Adipocyte (in vitro differentiated cells): Measurements from ENCODE around the gene GLYATL1.

Experiments used
- DNase-seq: peaks from one replicate; pipeline ENCODE4 v3.0.0-alpha.2; 2015; ENCODE audit warnings: low read depth
- H3K27me3 ChIP-seq: replicated peaks from 2 replicates; pipeline ENCODE4 v1.7.0; 2013; ENCODE audit warnings: mild to moderate bottlenecking, low read length, moderate library complexity; ENCODE audit not compliant: control insufficient read depth, insufficient read depth
- H3K36me3 ChIP-seq: 2 replicates; pipeline ENCODE4 v1.7.0; 2013; ENCODE audit warnings: low read length, mild to moderate bottlenecking, moderate library complexity; ENCODE audit not compliant: control insufficient read depth, insufficient read depth, severe bottlenecking
- H3K4me1 ChIP-seq: 2 replicates; pipeline ENCODE4 v1.7.0; 2013; ENCODE audit warnings: mild to moderate bottlenecking, low read length, moderate library complexity; ENCODE audit not compliant: control insufficient read depth, insufficient read depth
- H3K4me3 ChIP-seq: 2 replicates; pipeline ENCODE4 v1.7.0; 2013; ENCODE audit warnings: mild to moderate bottlenecking, low read length, moderate library complexity
- H3K9ac ChIP-seq: 2 replicates; pipeline ENCODE4 v1.7.0; 2013; ENCODE audit warnings: mild to moderate bottlenecking, low read length, moderate library complexity
- H3K9me3 ChIP-seq: 2 replicates; pipeline ENCODE4 v1.7.0; 2013; ENCODE audit warnings: mild to moderate bottlenecking, low read length, moderate library complexity; ENCODE audit not compliant: control insufficient read depth

GLYATL1 gene

GRCh38 chr11:58957922-58958321 lies 18.6 kb downstream of the GLYATL1 start:
- Histone ChIP-seq H3K9me3 (no peaks in the 10 kb centered on the region), H3K36me3 (no peaks in the 10 kb centered on the region), H3K9ac (no peak overlapping the region), H3K4me3 (no peak overlapping the region), H3K4me1 (no peaks in the 10 kb centered on the region), H3K27me3 (peaks cover 13% of the 10 kb centered on the region)
- DNase-seq: no peak

GRCh38 chr11:58958500-58958899 lies 19.2 kb downstream of the GLYATL1 start:
- Histone ChIP-seq H3K9me3 (no peaks in the 10 kb centered on the region), H3K27me3 (peaks cover 19% of the 10 kb centered on the region), H3K9ac (no peak overlapping the region), H3K4me3 (no peak overlapping the region), H3K4me1 (peaks cover 4% of the 10 kb centered on the region), H3K36me3 (no peaks in the 10 kb centered on the region)
- DNase-seq: peak; percentile 21

GRCh38 chr11:58963551-58964104 lies 24.3 kb downstream of the GLYATL1 start:
- H3K4me3 ChIP-seq: peak overlapping the region; percentile 77
- H3K36me3 ChIP-seq: no peaks in the 10 kb centered on the region
- H3K9ac ChIP-seq: no peak overlapping the region
- DNase-seq: peak; percentile 20
- peaks cover 34% of the 10 kb centered on the region for H3K27me3 ChIP-seq
- H3K9me3 ChIP-seq: no peaks in the 10 kb centered on the region
- H3K4me1 ChIP-seq: peaks cover 13% of the 10 kb centered on the region

GRCh38 chr11:58965246-58965985 lies 26.1 kb downstream of the GLYATL1 start:
- Histone ChIP-seq H3K36me3 (no peaks in the 10 kb centered on the region), H3K4me1 (peaks cover 15% of the 10 kb centered on the region), H3K9me3 (no peaks in the 10 kb centered on the region), H3K4me3 (no peak overlapping the region), H3K9ac (no peak overlapping the region), H3K27me3 (peaks cover 40% of the 10 kb centered on the region)
- peak; percentile 11 for DNase-seq

- Histone ChIP-seq H3K9ac (no peak overlapping the region), H3K27me3 (peaks cover 28% of the 10 kb centered on the region), H3K4me3 (peak overlapping the region; percentile 23), H3K9me3 (peaks cover 4% of the 10 kb centered on the region), H3K4me1 (peaks cover 13% of the 10 kb centered on the region), H3K36me3 (no peaks in the 10 kb centered on the region)
- DNase-seq: peak; percentile 16
Measured at GRCh38 chr11:58968251-58968711, 29.0 kb downstream of the GLYATL1 start.

GRCh38 chr11:58977470-58977869 lies 38.2 kb downstream of the GLYATL1 start:
- no peak overlapping the region for H3K4me3 ChIP-seq
- no peak overlapping the region for H3K9ac ChIP-seq

GRCh38 chr11:58979222-58979621 lies 39.9 kb downstream of the GLYATL1 start:
- DNase-seq: no peak
- Histone ChIP-seq H3K9me3 (no peaks in the 10 kb centered on the region), H3K4me1 (no peaks in the 10 kb centered on the region), H3K27me3 (peaks cover 2% of the 10 kb centered on the region), H3K9ac (no peak overlapping the region), H3K36me3 (no peaks in the 10 kb centered on the region), H3K4me3 (no peak overlapping the region)

More at GRCh38 chr11:58977470-58977869, 38.2 kb downstream of the GLYATL1 start:
- Histone ChIP-seq H3K27me3 (peaks cover 7% of the 10 kb centered on the region), H3K9me3 (peaks cover 11% of the 10 kb centered on the region), H3K4me1 (no peaks in the 10 kb centered on the region), H3K36me3 (no peaks in the 10 kb centered on the region)
- no peak for DNase-seq

- no peaks in the 10 kb centered on the region for H3K4me1 ChIP-seq
- no peak for DNase-seq
Measured at GRCh38 chr11:58980159-58980843, 41.0 kb downstream of the GLYATL1 start.

GRCh38 chr11:58992489-58992888 lies 53.2 kb downstream of the GLYATL1 start:
- Histone ChIP-seq H3K4me1 (no peaks in the 10 kb centered on the region), H3K36me3 (no peaks in the 10 kb centered on the region)

More at GRCh38 chr11:58980159-58980843, 41.0 kb downstream of the GLYATL1 start:
- Histone ChIP-seq H3K4me3 (no peak overlapping the region), H3K36me3 (no peaks in the 10 kb centered on the region), H3K9me3 (no peaks in the 10 kb centered on the region), H3K9ac (no peak overlapping the region), H3K27me3 (peaks cover 2% of the 10 kb centered on the region)

GRCh38 chr11:58994171-58994570 lies 54.9 kb downstream of the GLYATL1 start:
- H3K4me1 ChIP-seq: no peaks in the 10 kb centered on the region
- H3K4me3 ChIP-seq: no peak overlapping the region
- H3K27me3 ChIP-seq: peaks cover 7% of the 10 kb centered on the region
- no peaks in the 10 kb centered on the region for H3K9me3 ChIP-seq
- no peaks in the 10 kb centered on the region for H3K36me3 ChIP-seq
- no peak overlapping the region for H3K9ac ChIP-seq
- no peak for DNase-seq

More at GRCh38 chr11:58992489-58992888, 53.2 kb downstream of the GLYATL1 start:
- no peak overlapping the region for H3K9ac ChIP-seq
- H3K4me3 ChIP-seq: no peak overlapping the region
- H3K27me3 ChIP-seq: peaks cover 7% of the 10 kb centered on the region
- no peaks in the 10 kb centered on the region for H3K9me3 ChIP-seq
- no peak for DNase-seq
